Fibroblast of pulmonary artery (primary cell): Measurements from ENCODE around the gene KCTD16.

ENCODE experiments used
- DNase-seq: peaks from one replicate; pipeline ENCODE4 v3.0.0-alpha.2; 2010; ENCODE audit warnings: low read depth
- H3K4me3 ChIP-seq: replicated peaks from 2 replicates; pipeline ENCODE4 v1.5.1; 2011; ENCODE audit warnings: low read depth, mild to moderate bottlenecking, control low read depth, low read length, moderate library complexity
- CTCF ChIP-seq: IDR thresholded peaks from 2 replicates; pipeline ENCODE4 v1.5.1; 2011; ENCODE audit warnings: mild to moderate bottlenecking, control low read depth, low read length, inconsistent platforms; ENCODE audit errors: missing control alignments

Gene KCTD16

GRCh38 chr5:144191998-144192397 lies 21.3 kb downstream of the KCTD16 start:
- peak; percentile 87 for DNase-seq
- H3K4me3 ChIP-seq, result peak overlapping the region; percentile 18

DNA sequence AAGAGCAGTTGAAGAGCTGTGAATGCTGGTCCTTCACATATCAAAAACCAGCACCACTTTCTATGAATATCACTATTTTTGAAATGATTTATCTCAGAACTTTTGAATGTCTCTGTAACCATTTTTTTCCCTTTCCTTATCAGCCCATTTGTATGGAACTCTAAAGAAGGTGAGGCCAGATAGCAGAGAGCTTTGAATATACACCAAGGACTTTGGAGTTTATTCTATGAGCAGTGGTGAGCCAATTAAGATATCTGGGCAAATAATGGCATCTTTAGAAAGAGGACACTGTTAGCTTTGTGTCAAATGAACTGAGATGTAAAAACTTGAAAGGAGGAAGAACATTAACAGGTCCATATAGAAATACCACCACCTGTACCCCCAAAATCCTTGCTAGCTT lies 22.0 kb downstream of the KCTD16 start:
- no peak for TF ChIP-seq CTCF
- DNase-seq, result no peak
- no peak overlapping the region for H3K4me3 ChIP-seq

More at GRCh38 chr5:144191998-144192397, 21.3 kb downstream of the KCTD16 start:
- TF ChIP-seq CTCF, result peak; percentile 53

DNA sequence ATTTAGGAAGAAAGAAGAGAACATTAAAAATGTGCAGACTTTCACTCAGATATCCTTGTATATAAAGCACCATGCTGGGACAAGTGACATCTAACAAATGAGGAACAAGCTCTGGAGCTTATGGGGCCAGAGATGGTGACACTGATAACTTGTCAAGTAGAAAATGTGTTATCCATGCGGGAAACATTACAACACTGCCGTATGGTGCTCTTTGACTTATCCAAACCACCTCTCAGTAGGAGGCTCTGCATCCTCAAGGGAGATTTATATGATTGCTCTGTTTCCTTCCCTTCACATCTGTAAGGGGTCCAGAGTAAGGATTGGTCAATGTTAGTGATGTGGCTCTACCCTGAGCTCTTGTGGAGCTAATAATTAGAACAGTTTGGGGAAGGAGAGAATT lies 23.5 kb downstream of the KCTD16 start:
- no peak overlapping the region for H3K4me3 ChIP-seq
- no peak for DNase-seq
- TF ChIP-seq CTCF, result no peak

GRCh38 chr5:144195448-144195847 lies 24.8 kb downstream of the KCTD16 start:
- DNase-seq, result no peak
- H3K4me3 ChIP-seq, result no peak overlapping the region
- no peak for TF ChIP-seq CTCF

DNA sequence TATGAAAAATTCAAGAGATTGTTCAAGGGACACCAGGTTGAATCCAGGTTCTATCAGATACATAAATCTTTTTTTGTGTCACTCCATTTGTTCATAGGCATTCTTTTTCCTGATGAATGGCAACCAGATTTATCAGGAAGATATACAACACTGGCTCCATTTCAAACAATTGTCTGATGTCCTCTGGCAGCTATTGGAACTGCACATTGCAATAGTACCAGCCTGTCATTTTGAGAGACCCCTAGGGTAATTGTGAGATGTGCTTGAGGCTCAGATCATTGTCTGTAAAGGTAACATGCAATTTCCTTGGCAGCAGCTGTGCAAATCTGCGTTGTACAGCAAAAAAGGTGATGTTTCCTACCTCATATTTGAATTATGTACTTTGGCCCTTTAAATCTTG lies 25.9 kb downstream of the KCTD16 start:
- TF ChIP-seq CTCF, result no peak
- no peak for DNase-seq

DNA sequence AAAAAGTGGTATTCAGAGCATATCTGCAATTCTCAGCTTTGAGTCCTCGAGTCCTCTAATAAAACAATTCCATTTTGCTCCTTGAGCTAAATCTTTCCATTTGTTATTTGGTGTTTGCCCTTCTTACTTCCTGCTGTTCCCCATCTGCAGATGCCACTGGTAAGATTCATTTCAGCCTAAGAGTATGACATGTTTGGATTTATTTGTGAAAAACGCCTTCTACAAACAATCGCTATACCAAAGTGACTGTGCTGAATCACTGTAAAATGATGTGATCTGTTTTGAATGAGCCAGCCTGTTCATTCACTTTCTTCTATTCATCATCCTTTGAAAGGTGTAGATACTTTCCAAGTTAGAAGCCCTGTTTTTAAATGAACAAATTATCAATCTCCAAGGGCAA lies 27.7 kb downstream of the KCTD16 start:
- no peak for DNase-seq
- no peak overlapping the region for H3K4me3 ChIP-seq
- TF ChIP-seq CTCF, result no peak

More for the DNA sequence above, 25.9 kb downstream of the KCTD16 start:
- no peak overlapping the region for H3K4me3 ChIP-seq

- TF ChIP-seq CTCF, result no peak
- no peak for DNase-seq
- H3K4me3 ChIP-seq, result no peak overlapping the region
Measured at GRCh38 chr5:144201588-144201987, 30.9 kb downstream of the KCTD16 start.
